ENCODE measurements around the gene CHST9.
"Not testable (repeated sequence)": the region's sequence is repeated elsewhere in the genome, so short reads cannot be mapped to it uniquely, and the experiment has no call there.

Gene CHST9

DNA sequence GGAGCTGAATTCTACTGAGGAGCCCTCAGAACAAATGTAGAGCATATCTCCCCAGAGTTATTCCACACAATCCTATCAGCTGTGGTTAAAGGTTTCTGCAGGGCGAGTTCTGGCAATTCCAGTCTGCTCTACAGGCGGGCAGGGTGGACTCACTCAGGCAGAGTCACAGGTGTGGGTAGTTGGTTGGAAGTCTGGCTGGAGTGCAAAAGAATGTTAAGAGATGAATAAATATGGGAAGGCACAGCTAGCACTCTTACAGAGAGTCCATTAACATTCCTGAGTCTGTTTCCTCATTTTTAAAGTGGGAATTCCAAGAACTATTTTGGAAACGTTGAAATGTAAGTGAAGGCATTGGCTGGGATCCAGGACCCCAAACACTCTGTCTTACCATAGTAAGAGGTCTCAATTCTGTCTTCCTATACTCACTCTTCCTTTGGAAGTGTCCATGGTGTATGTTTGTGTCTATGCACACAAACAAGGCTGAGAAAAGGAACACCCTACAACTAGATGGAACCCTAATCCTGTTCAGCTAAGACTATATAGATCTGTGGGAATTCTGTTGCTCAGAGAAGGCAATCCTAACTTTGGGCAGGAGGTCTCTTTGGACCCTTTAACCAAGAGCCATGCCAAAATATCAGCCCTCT, 256.3 kb downstream of the CHST9 start:
- Mint-ChIP-seq H3K36me3 (ENCODE audit: insufficient read depth) (no peaks in the 10 kb centered on the region), H3K27ac (ENCODE audit: low read depth) (no peak overlapping the region), H3K4me1 (no peaks in the 10 kb centered on the region), H3K9me3 (peaks cover 22% of the 10 kb centered on the region), H3K4me3 (no peak overlapping the region), H3K27me3 (no peaks in the 10 kb centered on the region)
- DNase-seq (ENCODE audit: low spot score in 2 of 2) (no peak), ATAC-seq (replicated peaks; ENCODE audit: extremely low read depth, poor library complexity, severe bottlenecking) (no peak)

DNA sequence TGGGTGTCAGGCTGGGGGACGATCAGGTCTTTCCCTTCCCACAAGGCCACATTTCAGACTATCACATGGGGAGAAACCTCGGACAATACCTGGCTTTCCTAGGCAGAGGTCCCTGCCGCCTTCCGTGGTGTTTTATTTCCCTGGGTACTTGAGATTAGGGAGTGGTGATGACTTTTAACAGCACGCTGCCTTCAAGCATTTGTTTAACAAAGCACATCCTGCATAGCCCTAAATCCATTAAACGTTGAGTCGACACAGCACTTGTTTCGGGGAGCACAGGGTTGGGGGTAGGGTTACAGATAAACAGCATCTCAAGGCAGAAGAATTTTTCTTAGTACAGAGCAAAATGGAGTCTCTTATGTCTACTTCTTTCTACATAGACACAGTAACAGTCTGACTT, 257.3 kb downstream of the CHST9 start:
- H3K27ac Mint-ChIP-seq (ENCODE audit: low read depth); H3K36me3 Mint-ChIP-seq (ENCODE audit: insufficient read depth); ATAC-seq (replicated peaks; ENCODE audit: extremely low read depth, poor library complexity, severe bottlenecking); DNase-seq (ENCODE audit: low spot score in 2 of 2); H3K27me3 Mint-ChIP-seq; H3K4me1 Mint-ChIP-seq; H3K4me3 Mint-ChIP-seq: not testable (repeated sequence)
- H3K9me3 Mint-ChIP-seq, result peaks cover 17% of the 10 kb centered on the region

DNA sequence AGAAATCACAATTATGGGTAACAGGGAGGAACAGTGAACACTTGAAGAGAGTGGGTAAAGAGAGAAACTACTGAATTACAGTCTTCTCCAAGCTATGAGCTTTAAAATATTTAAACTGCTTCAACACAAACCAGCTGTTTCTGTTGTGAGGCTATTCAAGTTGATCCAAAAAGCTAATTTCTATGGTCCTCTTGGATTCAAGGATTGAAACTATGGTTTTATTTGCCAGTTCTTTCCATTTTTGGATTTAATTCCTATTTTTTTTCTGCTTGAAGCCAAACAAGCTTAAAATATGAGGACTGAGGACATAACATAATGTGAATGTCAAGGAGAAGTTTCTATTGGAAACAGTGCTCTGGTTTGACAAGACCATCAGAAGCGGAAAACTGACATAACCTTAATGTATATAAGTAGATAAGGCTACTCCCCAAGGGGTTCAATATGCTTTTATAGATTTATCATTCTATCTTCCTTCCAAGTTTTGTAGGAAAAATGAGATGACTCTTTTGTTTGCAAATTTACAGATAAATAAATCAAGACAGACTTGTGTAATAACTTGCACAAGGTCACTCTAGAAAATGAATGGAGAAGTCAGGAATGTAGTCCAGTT, 258.9 kb downstream of the CHST9 start:
- no peaks in the 10 kb centered on the region for H3K4me1 Mint-ChIP-seq
- ATAC-seq (replicated peaks; ENCODE audit: extremely low read depth, poor library complexity, severe bottlenecking), result no peak
- no peak overlapping the region for H3K4me3 Mint-ChIP-seq
- DNase-seq (ENCODE audit: low spot score in 2 of 2), result no peak
- no peaks in the 10 kb centered on the region for H3K27me3 Mint-ChIP-seq
- H3K36me3 Mint-ChIP-seq (ENCODE audit: insufficient read depth), result no peaks in the 10 kb centered on the region
- H3K9me3 Mint-ChIP-seq, result peaks cover 22% of the 10 kb centered on the region
- H3K27ac Mint-ChIP-seq (ENCODE audit: low read depth), result no peak overlapping the region

DNA sequence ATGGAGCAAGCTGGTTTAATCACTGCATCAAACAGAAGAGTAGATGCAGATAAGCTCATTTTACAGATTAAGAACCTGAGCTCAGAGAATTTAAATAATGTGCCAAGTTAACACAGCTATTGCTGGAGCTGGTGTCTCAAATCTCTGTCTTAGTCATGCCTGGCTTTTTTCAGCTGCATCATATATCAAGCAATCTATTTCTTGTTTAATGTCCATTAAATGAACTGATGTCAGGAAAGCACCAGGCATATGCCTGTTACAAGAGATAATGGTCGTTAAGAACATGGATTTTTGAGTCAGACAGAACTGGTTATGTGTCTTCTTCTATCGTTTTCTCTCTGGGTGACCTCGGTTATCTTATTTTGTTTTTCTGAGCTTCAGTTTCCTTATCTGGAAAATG, 259.8 kb downstream of the CHST9 start:
- ATAC-seq (replicated peaks; ENCODE audit: extremely low read depth, poor library complexity, severe bottlenecking), result no peak
- Mint-ChIP-seq H3K27ac (ENCODE audit: low read depth) (no peak overlapping the region), H3K4me1 (no peaks in the 10 kb centered on the region)

DNA sequence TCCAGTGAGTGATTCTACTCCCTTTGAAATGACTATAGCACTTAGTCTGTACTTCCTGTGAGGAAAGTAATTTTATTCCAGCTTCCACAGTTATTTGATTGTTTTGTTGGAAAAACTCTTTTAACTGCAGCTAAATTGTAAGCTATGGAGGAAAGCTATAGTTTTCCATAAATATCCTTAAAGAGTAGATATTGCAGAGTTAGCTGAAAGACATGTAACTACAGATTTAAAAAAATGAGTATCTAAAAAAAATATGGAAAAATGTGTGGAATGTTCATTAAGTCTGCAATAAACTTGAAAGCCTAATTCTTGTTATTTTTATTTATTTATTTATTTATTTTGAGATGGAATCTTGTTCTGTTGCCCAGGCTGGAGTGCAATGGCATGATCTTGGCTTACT, 262.8 kb downstream of the CHST9 start:
- Mint-ChIP-seq H3K27ac (ENCODE audit: low read depth) (no peak overlapping the region), H3K36me3 (ENCODE audit: insufficient read depth) (peaks cover 2% of the 10 kb centered on the region), H3K4me1 (no peaks in the 10 kb centered on the region), H3K27me3 (no peaks in the 10 kb centered on the region), H3K9me3 (peaks cover 20% of the 10 kb centered on the region), H3K4me3 (no peak overlapping the region)
- DNase-seq (ENCODE audit: low spot score in 2 of 2) (no peak), ATAC-seq (replicated peaks; ENCODE audit: extremely low read depth, poor library complexity, severe bottlenecking) (no peak)

More for the DNA sequence above, 259.8 kb downstream of the CHST9 start:
- DNase-seq (ENCODE audit: low spot score in 2 of 2), result no peak
- H3K27me3 Mint-ChIP-seq, result no peaks in the 10 kb centered on the region
- H3K9me3 Mint-ChIP-seq, result peaks cover 24% of the 10 kb centered on the region
- H3K4me3 Mint-ChIP-seq, result no peak overlapping the region
- peaks cover 2% of the 10 kb centered on the region for H3K36me3 Mint-ChIP-seq (ENCODE audit: insufficient read depth)

DNA sequence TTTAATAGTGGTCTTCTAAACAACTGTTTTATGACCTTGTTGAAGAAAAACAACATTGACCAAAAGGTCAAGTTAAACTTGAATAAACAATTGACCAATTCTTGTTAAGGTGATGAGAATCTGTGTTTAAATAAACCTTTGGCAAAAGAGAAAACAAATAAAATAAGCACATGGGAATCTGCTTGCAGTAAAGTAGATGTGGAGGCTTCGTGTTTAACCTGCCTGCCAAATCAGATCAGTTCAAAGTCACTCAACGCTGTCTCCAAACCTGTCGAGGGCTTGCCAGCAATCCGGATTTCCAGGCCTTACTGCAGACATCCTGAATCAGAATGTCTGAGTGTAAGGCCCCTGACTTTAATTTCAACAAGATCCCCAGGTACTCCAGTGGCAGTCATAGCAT, 264.5 kb downstream of the CHST9 start:
- Mint-ChIP-seq H3K36me3 (ENCODE audit: insufficient read depth) (peaks cover 2% of the 10 kb centered on the region), H3K4me1 (no peaks in the 10 kb centered on the region), H3K27me3 (no peaks in the 10 kb centered on the region), H3K4me3 (no peak overlapping the region), H3K27ac (ENCODE audit: low read depth) (no peak overlapping the region), H3K9me3 (peaks cover 20% of the 10 kb centered on the region)
- DNase-seq (ENCODE audit: low spot score in 2 of 2), result no peak
- ATAC-seq (replicated peaks; ENCODE audit: extremely low read depth, poor library complexity, severe bottlenecking), result no peak

DNA sequence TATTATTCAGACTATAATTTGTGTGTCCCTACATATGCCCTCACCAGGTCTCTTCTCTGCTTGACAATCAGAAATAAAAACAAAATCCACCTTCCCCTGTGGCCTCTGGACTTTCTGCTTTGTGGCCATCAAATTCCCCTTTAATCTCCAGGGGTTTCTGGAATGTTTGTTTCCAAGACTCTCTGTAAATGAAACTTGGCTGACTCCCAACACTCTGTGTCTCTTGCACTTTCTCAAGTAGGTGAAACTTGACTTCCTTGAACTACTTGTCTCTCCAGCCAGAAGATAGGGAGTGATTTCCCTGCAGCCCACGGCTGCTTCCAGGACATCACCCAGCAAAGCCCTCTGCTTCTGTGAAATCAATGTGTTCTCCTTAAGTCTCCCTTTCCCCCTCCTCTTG, 265.5 kb downstream of the CHST9 start:
- Mint-ChIP-seq H3K4me3 (no peak overlapping the region), H3K4me1 (no peaks in the 10 kb centered on the region), H3K27ac (ENCODE audit: low read depth) (no peak overlapping the region), H3K9me3 (peaks cover 16% of the 10 kb centered on the region), H3K27me3 (no peaks in the 10 kb centered on the region), H3K36me3 (ENCODE audit: insufficient read depth) (peaks cover 2% of the 10 kb centered on the region)
- ATAC-seq (replicated peaks; ENCODE audit: extremely low read depth, poor library complexity, severe bottlenecking), result no peak
- DNase-seq (ENCODE audit: low spot score in 2 of 2), result no peak

DNA sequence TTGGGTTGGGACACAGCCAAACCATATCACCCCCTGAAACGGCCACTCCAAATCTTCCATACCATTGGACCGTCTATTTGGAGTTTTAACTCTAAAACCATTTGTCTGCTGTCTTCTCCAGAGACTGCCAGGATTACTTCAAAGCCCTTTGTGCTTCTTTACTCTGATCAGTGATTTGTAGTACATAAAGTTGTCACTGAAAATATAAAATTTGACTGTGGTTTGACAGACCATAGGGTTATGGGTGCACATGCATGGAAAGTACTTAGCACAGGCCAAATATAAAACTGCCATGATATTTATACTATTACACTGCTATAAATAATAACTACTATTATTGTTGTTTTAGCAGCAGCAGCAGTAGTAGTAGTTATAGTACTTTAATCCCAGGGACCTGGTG, 265.9 kb downstream of the CHST9 start:
- Mint-ChIP-seq H3K27me3 (no peaks in the 10 kb centered on the region), H3K9me3 (peaks cover 20% of the 10 kb centered on the region), H3K27ac (ENCODE audit: low read depth) (no peak overlapping the region), H3K4me1 (no peaks in the 10 kb centered on the region), H3K4me3 (no peak overlapping the region), H3K36me3 (ENCODE audit: insufficient read depth) (peaks cover 2% of the 10 kb centered on the region)
- no peak for DNase-seq (ENCODE audit: low spot score in 2 of 2)
- ATAC-seq (replicated peaks; ENCODE audit: extremely low read depth, poor library complexity, severe bottlenecking), result no peak

DNA sequence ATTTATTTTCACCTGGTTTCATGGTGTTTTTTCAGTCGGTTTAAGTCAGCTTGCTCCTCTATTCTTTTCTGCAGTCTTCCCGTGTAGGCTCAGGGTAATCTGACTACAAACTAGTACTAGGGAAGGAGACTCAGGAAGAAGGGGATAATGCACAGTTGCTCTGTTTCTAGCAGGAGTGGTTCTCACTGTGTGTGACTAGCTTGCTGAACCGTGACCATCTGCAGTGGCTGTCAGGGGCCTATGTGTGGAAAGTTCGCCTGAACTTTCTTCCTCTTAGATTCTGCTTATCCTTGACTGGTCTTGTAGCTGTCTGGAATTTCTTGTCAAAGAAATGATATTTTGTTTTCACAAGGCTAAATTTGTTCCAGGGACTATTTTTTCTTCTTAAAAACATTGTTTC, 273.3 kb downstream of the CHST9 start:
- Mint-ChIP-seq H3K9me3 (peaks cover 25% of the 10 kb centered on the region), H3K4me3 (no peak overlapping the region), H3K4me1 (no peaks in the 10 kb centered on the region), H3K36me3 (ENCODE audit: insufficient read depth) (no peaks in the 10 kb centered on the region), H3K27ac (ENCODE audit: low read depth) (no peak overlapping the region), H3K27me3 (no peaks in the 10 kb centered on the region)
- DNase-seq (ENCODE audit: low spot score in 2 of 2) (no peak), ATAC-seq (replicated peaks; ENCODE audit: extremely low read depth, poor library complexity, severe bottlenecking) (no peak)

DNA sequence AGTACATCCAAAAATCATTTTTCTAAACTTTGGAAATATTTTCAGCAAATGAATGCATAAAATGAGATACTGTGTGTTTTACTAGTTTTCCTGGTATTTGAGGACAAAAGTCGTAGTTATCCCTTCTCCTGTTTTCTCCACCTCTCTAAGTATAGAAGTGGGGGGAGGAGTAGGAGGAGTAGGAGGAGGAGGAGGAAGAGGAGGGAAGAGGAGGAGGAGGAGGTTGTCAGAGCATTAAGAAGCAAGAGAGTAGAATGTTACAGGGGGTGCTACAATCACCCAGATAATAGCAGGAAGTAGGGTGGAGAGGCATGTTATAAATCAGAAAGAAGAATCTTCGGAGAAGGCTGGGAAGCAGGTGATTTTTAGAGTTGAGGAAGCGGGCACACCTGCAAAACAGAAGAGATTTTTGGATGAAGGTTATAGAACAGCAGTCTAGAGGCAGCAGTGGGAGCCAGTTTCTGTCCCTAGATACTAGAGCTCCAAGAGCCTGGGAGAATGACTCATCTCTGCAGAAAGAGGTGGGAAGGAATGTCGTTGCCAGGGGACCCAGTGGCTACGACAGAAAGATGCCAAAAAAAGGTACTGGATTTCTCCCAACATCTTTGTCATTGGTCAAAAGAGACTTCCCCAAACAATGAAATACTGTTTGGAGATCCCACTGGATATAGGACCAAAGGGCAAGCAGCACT, 275.4 kb downstream of the CHST9 start:
- Mint-ChIP-seq H3K27me3 (no peaks in the 10 kb centered on the region), H3K4me1 (no peaks in the 10 kb centered on the region), H3K9me3 (peaks cover 28% of the 10 kb centered on the region), H3K4me3 (no peak overlapping the region), H3K27ac (ENCODE audit: low read depth) (no peak overlapping the region), H3K36me3 (ENCODE audit: insufficient read depth) (no peaks in the 10 kb centered on the region)
- no peak for DNase-seq (ENCODE audit: low spot score in 2 of 2)
- no peak for ATAC-seq (replicated peaks; ENCODE audit: extremely low read depth, poor library complexity, severe bottlenecking)

DNA sequence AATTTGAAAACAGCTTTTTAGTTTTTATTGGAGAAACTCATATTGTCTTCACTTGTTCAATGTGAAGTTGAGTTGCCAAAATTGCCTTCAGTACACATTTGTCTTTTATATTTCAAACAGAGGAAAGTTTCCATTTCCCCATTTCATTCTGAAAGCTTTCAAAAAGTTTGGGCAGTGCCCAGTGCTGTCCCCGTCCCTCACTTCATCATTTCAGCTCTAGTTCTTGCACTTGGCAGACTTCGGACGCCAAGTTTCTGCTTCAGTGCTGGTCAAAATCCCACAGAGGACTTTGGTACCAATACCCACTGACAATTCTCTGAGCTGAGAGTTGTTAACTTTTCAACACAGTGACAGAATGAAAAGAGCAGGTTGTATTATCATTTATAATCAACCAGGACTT, 276.2 kb downstream of the CHST9 start:
- no peaks in the 10 kb centered on the region for H3K36me3 Mint-ChIP-seq (ENCODE audit: insufficient read depth)
- DNase-seq (ENCODE audit: low spot score in 2 of 2) (no peak), ATAC-seq (replicated peaks; ENCODE audit: extremely low read depth, poor library complexity, severe bottlenecking) (no peak)
- no peaks in the 10 kb centered on the region for H3K27me3 Mint-ChIP-seq
- H3K4me1 Mint-ChIP-seq, result no peaks in the 10 kb centered on the region
- peaks cover 26% of the 10 kb centered on the region for H3K9me3 Mint-ChIP-seq
- no peak overlapping the region for H3K27ac Mint-ChIP-seq (ENCODE audit: low read depth)
- no peak overlapping the region for H3K4me3 Mint-ChIP-seq

DNA sequence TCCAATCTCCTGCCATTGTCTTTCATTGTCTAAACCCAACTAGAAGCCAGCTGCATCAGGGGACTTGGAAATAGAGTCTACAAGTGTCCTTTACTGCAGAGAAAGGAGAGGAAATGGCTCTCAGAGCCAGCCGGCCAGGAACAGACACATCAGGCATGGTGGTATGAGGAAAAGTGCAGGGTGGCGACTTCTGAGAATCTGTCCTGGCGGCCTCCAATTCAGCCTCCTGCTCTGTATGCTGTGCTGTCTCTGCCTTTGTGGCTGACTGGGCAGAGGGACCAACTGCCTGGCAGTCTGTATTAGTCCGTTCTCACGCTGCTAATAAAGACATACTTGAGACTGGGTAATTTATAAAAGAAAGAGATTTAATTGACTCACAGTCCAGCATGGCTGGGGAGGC, 282.8 kb downstream of the CHST9 start:
- H3K36me3 Mint-ChIP-seq (ENCODE audit: insufficient read depth), result no peaks in the 10 kb centered on the region
- H3K27ac Mint-ChIP-seq (ENCODE audit: low read depth), result no peak overlapping the region
- no peaks in the 10 kb centered on the region for H3K4me1 Mint-ChIP-seq
- ATAC-seq (replicated peaks; ENCODE audit: extremely low read depth, poor library complexity, severe bottlenecking) (no peak), DNase-seq (ENCODE audit: low spot score in 2 of 2) (no peak)
- H3K27me3 Mint-ChIP-seq, result no peaks in the 10 kb centered on the region
- peaks cover 23% of the 10 kb centered on the region for H3K9me3 Mint-ChIP-seq
- no peak overlapping the region for H3K4me3 Mint-ChIP-seq

DNA sequence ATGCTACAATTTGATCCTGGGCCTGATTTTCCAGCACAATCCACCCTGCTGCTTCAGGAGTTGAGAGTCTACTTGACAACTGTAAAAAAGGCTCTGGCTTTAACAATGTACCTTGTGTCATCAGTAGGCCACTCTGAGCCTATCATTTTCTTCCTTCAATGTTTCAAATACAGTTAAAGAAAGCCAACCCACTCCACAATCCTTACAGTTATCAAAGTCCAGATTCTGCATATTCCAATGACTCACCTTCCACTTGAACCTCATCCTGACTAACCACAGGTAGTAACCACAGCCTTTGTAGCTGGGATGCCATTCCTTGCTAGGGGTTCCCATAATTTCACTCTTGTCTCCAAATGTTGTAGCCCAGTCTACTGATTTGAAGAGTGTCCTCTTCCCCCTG, 284.1 kb downstream of the CHST9 start:
- DNase-seq (ENCODE audit: low spot score in 2 of 2), result no peak

More for the DNA sequence above, 284.1 kb downstream of the CHST9 start:
- no peaks in the 10 kb centered on the region for H3K36me3 Mint-ChIP-seq (ENCODE audit: insufficient read depth)
- no peak overlapping the region for H3K27ac Mint-ChIP-seq (ENCODE audit: low read depth)
- no peaks in the 10 kb centered on the region for H3K27me3 Mint-ChIP-seq
- H3K9me3 Mint-ChIP-seq, result peaks cover 18% of the 10 kb centered on the region
- H3K4me3 Mint-ChIP-seq, result no peak overlapping the region
- H3K4me1 Mint-ChIP-seq, result no peaks in the 10 kb centered on the region
- no peak for ATAC-seq (replicated peaks; ENCODE audit: extremely low read depth, poor library complexity, severe bottlenecking)

Measured in central memory CD8-positive, alpha-beta T cell (primary cell).